ENCODE measurements around the gene ITPK1.
A peak's percentile ranks its signal among the peaks of the same experiment; 100 is the strongest.

Gene ITPK1

GRCh38 chr14:92985521-92985920 lies 130.2 kb downstream of the ITPK1 start:
- peak overlapping the region; percentile 66 for H3K27ac ChIP-seq (ENCODE audit: low read depth, low read length)

DNA sequence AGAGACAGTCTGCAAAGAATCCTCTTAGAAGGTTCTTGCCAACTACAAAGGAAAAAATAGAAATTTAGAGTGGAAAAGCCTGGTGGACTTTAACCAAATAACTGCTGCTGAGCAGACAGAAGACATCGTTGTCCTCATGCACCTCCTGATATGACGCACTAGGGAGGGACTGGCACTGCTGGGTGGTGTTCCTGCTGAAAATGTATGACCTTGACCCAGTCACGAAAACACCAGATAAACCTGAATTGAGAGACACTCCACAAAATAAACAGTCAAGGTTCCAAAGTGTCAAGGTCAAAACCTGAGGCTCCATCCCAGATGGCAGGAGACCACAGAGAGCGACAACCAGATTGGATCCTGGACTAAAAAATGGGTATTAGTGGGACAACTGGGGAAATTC lies 130.8 kb downstream of the ITPK1 start:
- no peaks in the 10 kb centered on the region for H3K27me3 ChIP-seq (ENCODE audit: control insufficient read depth in 1 of 2, insufficient read depth in 2 of 2, low read length in 2 of 2)
- H3K4me1 ChIP-seq (ENCODE audit: insufficient read depth, low read length): peaks cover 38% of the 10 kb centered on the region
- no peaks in the 10 kb centered on the region for H3K9me3 ChIP-seq (ENCODE audit: low read length)
- H3K4me3 ChIP-seq (ENCODE audit: low read depth in 1 of 2, low read length in 2 of 2): no peak overlapping the region
- peak overlapping the region; percentile 21 for H3K27ac ChIP-seq (ENCODE audit: low read depth, low read length)
- H3K36me3 ChIP-seq (ENCODE audit: insufficient read depth, low read length): no peaks in the 10 kb centered on the region
- H3K9ac ChIP-seq (ENCODE audit: low read length): no peak overlapping the region

More at GRCh38 chr14:92985521-92985920, 130.2 kb downstream of the ITPK1 start:
- Histone ChIP-seq H3K9me3 (ENCODE audit: low read length) (no peaks in the 10 kb centered on the region), H3K4me3 (ENCODE audit: low read depth in 1 of 2, low read length in 2 of 2) (no peak overlapping the region), H3K27me3 (ENCODE audit: control insufficient read depth in 1 of 2, insufficient read depth in 2 of 2, low read length in 2 of 2) (no peaks in the 10 kb centered on the region), H3K9ac (ENCODE audit: low read length) (no peak overlapping the region), H3K36me3 (ENCODE audit: insufficient read depth, low read length) (no peaks in the 10 kb centered on the region), H3K4me1 (ENCODE audit: insufficient read depth, low read length) (peaks cover 33% of the 10 kb centered on the region)

GRCh38 chr14:92984082-92984788 lies 131.5 kb downstream of the ITPK1 start:
- peaks cover 38% of the 10 kb centered on the region for H3K4me1 ChIP-seq (ENCODE audit: insufficient read depth, low read length)
- H3K9me3 ChIP-seq (ENCODE audit: low read length): no peaks in the 10 kb centered on the region
- no peak overlapping the region for H3K9ac ChIP-seq (ENCODE audit: low read length)
- no peaks in the 10 kb centered on the region for H3K27me3 ChIP-seq (ENCODE audit: control insufficient read depth in 1 of 2, insufficient read depth in 2 of 2, low read length in 2 of 2)
- H3K4me3 ChIP-seq (ENCODE audit: low read depth in 1 of 2, low read length in 2 of 2): no peak overlapping the region
- H3K36me3 ChIP-seq (ENCODE audit: insufficient read depth, low read length): no peaks in the 10 kb centered on the region
- H3K27ac ChIP-seq (ENCODE audit: low read depth, low read length): peak overlapping the region; percentile 21

DNA sequence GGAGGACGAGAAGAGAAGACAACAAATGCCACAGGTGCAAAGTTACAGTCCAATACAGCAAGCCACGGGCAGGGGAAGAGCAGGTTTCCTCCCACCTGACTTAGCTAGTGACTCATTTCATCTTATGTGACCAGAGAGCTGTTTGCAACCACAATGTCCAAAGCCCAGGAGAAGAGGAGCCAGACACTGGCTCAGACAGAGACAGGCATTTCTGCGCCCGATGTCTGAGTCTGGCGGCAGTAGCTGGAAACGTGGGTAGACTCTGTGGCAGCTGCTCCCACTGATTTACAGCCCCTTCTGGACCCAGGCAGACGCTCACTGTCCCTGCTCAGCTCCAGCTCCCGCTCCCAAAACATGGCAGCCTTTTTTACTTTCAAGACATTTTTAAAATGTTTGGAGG lies 132.8 kb downstream of the ITPK1 start:
- Histone ChIP-seq H3K9ac (ENCODE audit: low read length) (no peak overlapping the region), H3K27ac (ENCODE audit: low read depth, low read length) (peak overlapping the region; percentile 10), H3K27me3 (ENCODE audit: control insufficient read depth in 1 of 2, insufficient read depth in 2 of 2, low read length in 2 of 2) (no peaks in the 10 kb centered on the region), H3K4me3 (ENCODE audit: low read depth in 1 of 2, low read length in 2 of 2) (no peak overlapping the region), H3K36me3 (ENCODE audit: insufficient read depth, low read length) (no peaks in the 10 kb centered on the region), H3K9me3 (ENCODE audit: low read length) (no peaks in the 10 kb centered on the region), H3K4me1 (ENCODE audit: insufficient read depth, low read length) (peaks cover 38% of the 10 kb centered on the region)

DNA sequence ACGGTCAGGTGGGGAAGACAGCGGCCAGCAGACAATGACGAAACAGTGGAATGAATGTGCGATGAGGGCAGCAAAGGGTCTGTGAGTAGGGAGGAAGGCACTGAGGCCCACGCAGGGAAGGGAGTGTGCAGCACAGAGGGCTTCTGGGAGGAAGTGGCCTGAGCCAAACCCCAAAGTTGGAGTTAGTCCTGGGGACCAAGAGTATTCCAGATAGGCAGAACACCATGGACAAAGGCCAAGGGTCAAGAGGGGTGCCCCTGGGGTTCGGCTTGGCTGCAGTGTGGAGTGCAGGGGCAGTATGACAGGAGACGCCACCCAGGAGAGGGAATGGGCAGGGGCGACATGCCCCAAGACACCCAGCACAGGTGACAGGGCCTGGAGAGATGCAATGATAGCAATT lies 134.0 kb downstream of the ITPK1 start:
- H3K9ac ChIP-seq (ENCODE audit: low read length): no peak overlapping the region
- no peaks in the 10 kb centered on the region for H3K36me3 ChIP-seq (ENCODE audit: insufficient read depth, low read length)
- H3K27ac ChIP-seq (ENCODE audit: low read depth, low read length): no peak overlapping the region
- H3K4me3 ChIP-seq (ENCODE audit: low read depth in 1 of 2, low read length in 2 of 2): no peak overlapping the region
- H3K27me3 ChIP-seq (ENCODE audit: control insufficient read depth in 1 of 2, insufficient read depth in 2 of 2, low read length in 2 of 2): no peaks in the 10 kb centered on the region
- peaks cover 28% of the 10 kb centered on the region for H3K4me1 ChIP-seq (ENCODE audit: insufficient read depth, low read length)
- H3K9me3 ChIP-seq (ENCODE audit: low read length): no peaks in the 10 kb centered on the region

GRCh38 chr14:92980866-92981265 lies 134.9 kb downstream of the ITPK1 start:
- no peak overlapping the region for H3K9ac ChIP-seq (ENCODE audit: low read length)
- no peaks in the 10 kb centered on the region for H3K9me3 ChIP-seq (ENCODE audit: low read length)
- H3K36me3 ChIP-seq (ENCODE audit: insufficient read depth, low read length): no peaks in the 10 kb centered on the region
- H3K27ac ChIP-seq (ENCODE audit: low read depth, low read length): no peak overlapping the region
- peaks cover 19% of the 10 kb centered on the region for H3K4me1 ChIP-seq (ENCODE audit: insufficient read depth, low read length)
- no peaks in the 10 kb centered on the region for H3K27me3 ChIP-seq (ENCODE audit: control insufficient read depth in 1 of 2, insufficient read depth in 2 of 2, low read length in 2 of 2)
- no peak overlapping the region for H3K4me3 ChIP-seq (ENCODE audit: low read depth in 1 of 2, low read length in 2 of 2)

GRCh38 chr14:92978229-92979021 lies 137.3 kb downstream of the ITPK1 start:
- H3K27ac ChIP-seq (ENCODE audit: low read depth, low read length): no peak overlapping the region
- H3K4me3 ChIP-seq (ENCODE audit: low read depth in 1 of 2, low read length in 2 of 2): no peak overlapping the region
- no peaks in the 10 kb centered on the region for H3K36me3 ChIP-seq (ENCODE audit: insufficient read depth, low read length)
- H3K27me3 ChIP-seq (ENCODE audit: control insufficient read depth in 1 of 2, insufficient read depth in 2 of 2, low read length in 2 of 2): no peaks in the 10 kb centered on the region
- H3K9me3 ChIP-seq (ENCODE audit: low read length): no peaks in the 10 kb centered on the region
- peaks cover 25% of the 10 kb centered on the region for H3K4me1 ChIP-seq (ENCODE audit: insufficient read depth, low read length)
- no peak overlapping the region for H3K9ac ChIP-seq (ENCODE audit: low read length)

- H3K9me3 ChIP-seq (ENCODE audit: low read length): no peaks in the 10 kb centered on the region
- H3K36me3 ChIP-seq (ENCODE audit: insufficient read depth, low read length): no peaks in the 10 kb centered on the region
- peaks cover 35% of the 10 kb centered on the region for H3K4me1 ChIP-seq (ENCODE audit: insufficient read depth, low read length)
- no peak overlapping the region for H3K27ac ChIP-seq (ENCODE audit: low read depth, low read length)
- no peak overlapping the region for H3K9ac ChIP-seq (ENCODE audit: low read length)
- H3K27me3 ChIP-seq (ENCODE audit: control insufficient read depth in 1 of 2, insufficient read depth in 2 of 2, low read length in 2 of 2): no peaks in the 10 kb centered on the region
- no peak overlapping the region for H3K4me3 ChIP-seq (ENCODE audit: low read depth in 1 of 2, low read length in 2 of 2)
Observed at GRCh38 chr14:92976268-92976667, 139.5 kb downstream of the ITPK1 start.

DNA sequence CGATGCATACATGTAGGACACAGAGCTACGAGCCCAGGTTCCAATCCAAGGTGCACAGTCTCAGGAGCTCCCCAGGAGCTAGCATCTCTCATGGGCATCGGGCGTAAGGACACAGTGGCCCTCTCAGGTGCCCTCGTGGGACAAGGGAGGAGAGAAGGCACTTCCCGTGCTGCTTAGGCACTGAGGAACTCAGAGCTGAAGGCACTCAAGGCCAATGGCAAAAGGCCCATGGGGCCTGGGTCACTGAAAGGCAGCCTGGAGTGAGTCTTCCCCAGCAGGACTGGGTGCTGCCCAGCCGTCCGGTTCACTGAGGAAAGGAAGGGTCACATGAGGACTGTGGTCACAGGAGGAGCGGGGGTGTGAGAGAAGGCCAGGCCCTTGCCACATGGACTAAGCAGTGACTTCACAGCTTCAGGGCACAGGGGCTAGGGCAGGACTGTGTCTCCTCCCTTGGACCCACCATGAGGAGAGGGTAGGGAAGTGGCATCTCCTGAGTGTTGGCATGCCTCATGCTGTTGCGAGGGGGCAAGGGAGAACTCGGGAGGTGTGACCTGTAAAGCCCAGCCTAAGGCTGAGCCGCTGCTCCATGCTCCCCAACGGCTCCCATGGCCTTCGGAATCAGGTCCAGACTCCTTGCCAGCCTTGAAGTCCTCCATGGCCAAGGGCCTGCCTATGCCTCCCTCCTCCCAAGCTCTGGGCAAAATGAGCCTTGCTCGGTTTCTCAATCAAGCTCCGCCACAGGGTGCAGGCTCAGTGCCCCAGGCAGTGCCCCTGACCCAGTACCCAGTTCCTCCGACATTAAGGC lies 141.0 kb downstream of the ITPK1 start:
- Histone ChIP-seq H3K36me3 (ENCODE audit: insufficient read depth, low read length) (no peaks in the 10 kb centered on the region), H3K4me1 (ENCODE audit: insufficient read depth, low read length) (peaks cover 30% of the 10 kb centered on the region), H3K9me3 (ENCODE audit: low read length) (no peaks in the 10 kb centered on the region), H3K9ac (ENCODE audit: low read length) (no peak overlapping the region), H3K27ac (ENCODE audit: low read depth, low read length) (no peak overlapping the region), H3K4me3 (ENCODE audit: low read depth in 1 of 2, low read length in 2 of 2) (no peak overlapping the region), H3K27me3 (ENCODE audit: control insufficient read depth in 1 of 2, insufficient read depth in 2 of 2, low read length in 2 of 2) (no peaks in the 10 kb centered on the region)

GRCh38 chr14:92973798-92974372 lies 141.8 kb downstream of the ITPK1 start:
- Histone ChIP-seq H3K4me3 (ENCODE audit: low read depth in 1 of 2, low read length in 2 of 2) (no peak overlapping the region), H3K9me3 (ENCODE audit: low read length) (no peaks in the 10 kb centered on the region), H3K27me3 (ENCODE audit: control insufficient read depth in 1 of 2, insufficient read depth in 2 of 2, low read length in 2 of 2) (no peaks in the 10 kb centered on the region), H3K27ac (ENCODE audit: low read depth, low read length) (peak overlapping the region; percentile 60), H3K4me1 (ENCODE audit: insufficient read depth, low read length) (peaks cover 30% of the 10 kb centered on the region), H3K36me3 (ENCODE audit: insufficient read depth, low read length) (no peaks in the 10 kb centered on the region), H3K9ac (ENCODE audit: low read length) (no peak overlapping the region)

- Histone ChIP-seq H3K36me3 (ENCODE audit: insufficient read depth, low read length) (no peaks in the 10 kb centered on the region), H3K9me3 (ENCODE audit: low read length) (no peaks in the 10 kb centered on the region), H3K4me3 (ENCODE audit: low read depth in 1 of 2, low read length in 2 of 2) (no peak overlapping the region), H3K9ac (ENCODE audit: low read length) (no peak overlapping the region), H3K4me1 (ENCODE audit: insufficient read depth, low read length) (peaks cover 30% of the 10 kb centered on the region), H3K27me3 (ENCODE audit: control insufficient read depth in 1 of 2, insufficient read depth in 2 of 2, low read length in 2 of 2) (no peaks in the 10 kb centered on the region), H3K27ac (ENCODE audit: low read depth, low read length) (peak overlapping the region; percentile 60)
Observed at GRCh38 chr14:92973261-92973797, 142.4 kb downstream of the ITPK1 start.

Data from muscle layer of colon (tissue), 2 donors.